Measurements from ENCODE around the gene TACR1.
"Not testable (repeated sequence)": the region's sequence is repeated elsewhere in the genome, so short reads cannot be mapped to it uniquely, and the experiment has no call there.

Gene TACR1

GRCh38 chr2:75146221-75146605 is 53.1 kb downstream of the TACR1 start:
- DNase-seq (ENCODE audit: low read depth): not testable (repeated sequence)

GRCh38 chr2:75142081-75142480 is 57.2 kb downstream of the TACR1 start:
- DNase-seq (ENCODE audit: low read depth): peak; percentile 60

- DNase-seq (ENCODE audit: low read depth): no peak
These were observed 59.0 kb downstream of the TACR1 start for GRCh38 chr2:75140288-75140687.

- no peak for DNase-seq (ENCODE audit: low read depth)
These were observed 60.1 kb downstream of the TACR1 start for GRCh38 chr2:75139171-75139570.

- DNase-seq (ENCODE audit: low read depth): no peak
These were observed 60.8 kb downstream of the TACR1 start for GRCh38 chr2:75138528-75138927.

- no peak for DNase-seq (ENCODE audit: low read depth)
These were observed 63.4 kb downstream of the TACR1 start for GRCh38 chr2:75135776-75136400.

GRCh38 chr2:75134860-75135259 is 64.5 kb downstream of the TACR1 start:
- no peak for DNase-seq (ENCODE audit: low read depth)

GRCh38 chr2:75133621-75134570 is 65.4 kb downstream of the TACR1 start:
- DNase-seq (ENCODE audit: low read depth): peak; percentile 42

GRCh38 chr2:75130171-75130570 is 69.1 kb downstream of the TACR1 start:
- no peak for DNase-seq (ENCODE audit: low read depth)

- DNase-seq (ENCODE audit: low read depth): no peak
These were observed 75.4 kb downstream of the TACR1 start for GRCh38 chr2:75123876-75124275.

GRCh38 chr2:75113231-75113869 is 86.0 kb downstream of the TACR1 start:
- no peak for DNase-seq (ENCODE audit: low read depth)

GRCh38 chr2:75108937-75109482 is 90.3 kb downstream of the TACR1 start:
- DNase-seq (ENCODE audit: low read depth): no peak

- DNase-seq (ENCODE audit: low read depth): no peak
These were observed 97.3 kb downstream of the TACR1 start for GRCh38 chr2:75102011-75102410.

- no peak for DNase-seq (ENCODE audit: low read depth)
These were observed 98.5 kb downstream of the TACR1 start for GRCh38 chr2:75100801-75101151.

GRCh38 chr2:75100011-75100800 is 99.1 kb downstream of the TACR1 start:
- peak; percentile 48 for DNase-seq (ENCODE audit: low read depth)

- no peak for DNase-seq (ENCODE audit: low read depth)
These were observed 99.8 kb downstream of the TACR1 start for GRCh38 chr2:75099521-75099922.

GRCh38 chr2:75098856-75099255 is 100.5 kb downstream of the TACR1 start:
- DNase-seq (ENCODE audit: low read depth): no peak

GRCh38 chr2:75097831-75098230 is 101.5 kb downstream of the TACR1 start:
- DNase-seq (ENCODE audit: low read depth): no peak

- DNase-seq (ENCODE audit: low read depth): no peak
These were observed 104.9 kb downstream of the TACR1 start for GRCh38 chr2:75094405-75094804.

- no peak for DNase-seq (ENCODE audit: low read depth)
These were observed 108.4 kb downstream of the TACR1 start for GRCh38 chr2:75090770-75091515.

GRCh38 chr2:75089471-75089870 is 109.8 kb downstream of the TACR1 start:
- no peak for DNase-seq (ENCODE audit: low read depth)
